Liver (tissue), 9 donors: ENCODE data around the gene ZNFX1. TPM values are rescaled to one million over a fixed set of nuclear protein-coding genes. Genes with fewer than 3 reads are reported as not detected.

Source experiments
- DNase-seq: peaks from one replicate; pipeline ENCODE4 v3.0.0-alpha.2; 2017; ENCODE audit warnings: low spot score
- H3K27ac ChIP-seq, 2 donors: one replicate each; pipeline ENCODE4 v1.7.0; 2013; ENCODE audit warnings: inconsistent platforms in 2 of 2, low read length in 2 of 2, control low read depth in 1 of 2, low read depth in 1 of 2, mild to moderate bottlenecking in 1 of 2
- H3K27me3 ChIP-seq, 4 donors: one replicate each; pipeline versions ENCODE4 v1.6.1 to v1.7.0; 2013; ENCODE audit warnings: low read length in 3 of 4, inconsistent platforms in 1 of 4, mild to moderate bottlenecking in 1 of 4, moderate library complexity in 1 of 4; ENCODE audit not compliant: control insufficient read depth in 4 of 4, insufficient read depth in 4 of 4
- H3K36me3 ChIP-seq, 4 donors: one replicate each; pipeline versions ENCODE4 v1.6.1 to v1.7.0; 2013; ENCODE audit warnings: low read length in 3 of 4, mild to moderate bottlenecking in 3 of 4, low read depth in 1 of 4, moderate library complexity in 1 of 4; ENCODE audit not compliant: control insufficient read depth in 4 of 4, insufficient read depth in 3 of 4
- H3K4me1 ChIP-seq, 4 donors: one replicate each; pipeline versions ENCODE4 v1.6.1 to v1.7.0; 2013; ENCODE audit warnings: low read length in 3 of 4, mild to moderate bottlenecking in 3 of 4, moderate library complexity in 1 of 4; ENCODE audit not compliant: control insufficient read depth in 4 of 4, insufficient read depth in 4 of 4
- H3K4me3 ChIP-seq, 3 donors: one replicate each; pipeline versions ENCODE4 v1.6.1 to v1.7.0; 2013; ENCODE audit warnings: low read length in 3 of 3, control low read depth in 1 of 3, low read depth in 1 of 3, mild to moderate bottlenecking in 1 of 3
- H3K9ac ChIP-seq, 2 donors: one replicate each; pipeline ENCODE4 v1.7.0; 2013; ENCODE audit warnings: low read length in 2 of 2, mild to moderate bottlenecking in 2 of 2, moderate library complexity in 2 of 2, control low read depth in 1 of 2, low read depth in 1 of 2
- H3K9me3 ChIP-seq, 4 donors: one replicate each; pipeline versions ENCODE4 v1.6.1 to v1.7.0; 2013; ENCODE audit warnings: low read length in 3 of 4; ENCODE audit not compliant: control insufficient read depth in 4 of 4
- CTCF ChIP-seq: fragments of 150-350 bp; IDR thresholded peaks from 2 replicates; pipeline ENCODE4 v1.5.1; 2017; ENCODE audit warnings: improper control_type of control experiment, low read depth, low read length; ENCODE audit not compliant: missing input control
- EGR1 ChIP-seq, 2 donors: IDR thresholded peaks; 2 replicates each; pipeline ENCODE4 v1.6.1; 2016 to 2018; ENCODE audit warnings: antibody characterized with exemption in 2 of 2, low read depth in 2 of 2
- FOXA1 ChIP-seq: IDR thresholded peaks from 2 replicates; pipeline ENCODE4 v1.6.1; 2016; ENCODE audit warnings: antibody characterized with exemption
- HNF4A ChIP-seq, 2 donors: conservative IDR thresholded peaks; 2 replicates each; pipeline ENCODE4 v1.6.1; 2016; ENCODE audit warnings: antibody characterized with exemption in 2 of 2, mild to moderate bottlenecking in 2 of 2
- HNF4G ChIP-seq: IDR thresholded peaks from 2 replicates; pipeline ENCODE4 v1.6.1; 2016; ENCODE audit warnings: antibody characterized with exemption
- JUND ChIP-seq, 2 donors: IDR thresholded peaks; 2 replicates each; pipeline ENCODE4 v1.6.1; 2016; ENCODE audit warnings: antibody characterized with exemption in 2 of 2
- RAD21 ChIP-seq, 2 donors: IDR thresholded peaks; 2 replicates each; pipeline ENCODE4 v1.6.1; 2016; ENCODE audit warnings: antibody characterized with exemption in 2 of 2, mild to moderate bottlenecking in 2 of 2
- REST ChIP-seq: IDR thresholded peaks from 2 replicates; pipeline ENCODE4 v1.6.1; 2016; ENCODE audit warnings: antibody characterized with exemption, mild to moderate bottlenecking
- TAF1 ChIP-seq: conservative IDR thresholded peaks from 2 replicates; pipeline ENCODE4 v1.6.1; 2016; ENCODE audit warnings: antibody characterized with exemption, mild to moderate bottlenecking
- WGBS: extraction: QIAGEN DNeasy Blood & Tissue Kit; methylation state at CpG from one replicate; pipeline ENCODE4 v1.1.7; 2013; 5-methylcytosine and 5-hydroxymethylcytosine counted together
- polyA plus RNA-seq, 2 donors: library from polyadenylated mRNA; stranded (reverse) in 1 of 2; unstranded in 1 of 2; fragments of 200-250 nt in 1 of 2; fragments of >200 nt in 1 of 2; fragmentation: Nextera tagmentation in 1 of 2; extraction: Ambion mirVana in 1 of 2; gene quantifications; one replicate each; pipeline versions ENCODE4 v1.2.1 to v1.2.3, GENCODE V29; 2013 to 2015
- total RNA-seq, 2 donors: library from RNA; depleted of rRNA; stranded (reverse); fragments of >200 nt; gene quantifications; one replicate each; pipeline ENCODE4 v1.2.3, GENCODE V29; 2014
- donor health status: healthy.
- donor health status: healthy.
- donor health status: healthy.
- donor health status: healthy.
- donor health status: healthy.

Gene ZNFX1
- total and polyA plus RNA-seq, 4 donors: 6.9 to 16.1 (median 8.7) TPM

GRCh38 chr20:49324306-49324705 lies 46.4 kb upstream of the ZNFX1 start:
- H3K4me1 ChIP-seq: peaks cover 0 to 1% (median 0%) of the 10 kb centered on the region in 4 donors
- H3K27ac ChIP-seq: no peak overlapping the region
- no peaks in the 10 kb centered on the region for H3K9me3 ChIP-seq
- no peak overlapping the region for H3K4me3 ChIP-seq
- no peaks in the 10 kb centered on the region for H3K36me3 ChIP-seq
- no peak for DNase-seq
- H3K27me3 ChIP-seq: peaks cover 0 to 3% (median 2%) of the 10 kb centered on the region in 4 donors
- TF ChIP-seq FOXA1 (no peak), HNF4A (conservative IDR thresholded peaks at IDR 0.05) (no peak), CTCF (no peak)
- 77% methylated on average over 5 of the region's 5 CpGs for WGBS
- no peak overlapping the region for H3K9ac ChIP-seq

- Histone ChIP-seq H3K27ac (peak overlapping the region in 1 of 2 donors; percentile 34), H3K9ac (no peak overlapping the region), H3K36me3 (no peaks in the 10 kb centered on the region), H3K9me3 (no peaks in the 10 kb centered on the region), H3K4me1 (peaks cover 0 to 7% (median 1%) of the 10 kb centered on the region in 4 donors), H3K4me3 (no peak overlapping the region), H3K27me3 (peaks cover 0 to 5% (median 2%) of the 10 kb centered on the region in 4 donors)
- TF ChIP-seq HNF4G (no peak), JUND (IDR thresholded peaks at IDR 0.05) (no peak), EGR1 (IDR thresholded peaks at IDR 0.05; ENCODE audit: low read depth in 2 of 2) (no peak), RAD21 (IDR thresholded peaks at IDR 0.05) (peak; percentile 64 to 70), CTCF (peak; percentile 22), FOXA1 (no peak), TAF1 (no peak), REST (no peak)
- DNase-seq: no peak
- 58% methylated on average over 9 of the region's 9 CpGs for WGBS
Measured at GRCh38 chr20:49323622-49324238, 45.9 kb upstream of the ZNFX1 start.
